ENCODE data around the gene CLRN3.

The CLRN3 gene

DNA sequence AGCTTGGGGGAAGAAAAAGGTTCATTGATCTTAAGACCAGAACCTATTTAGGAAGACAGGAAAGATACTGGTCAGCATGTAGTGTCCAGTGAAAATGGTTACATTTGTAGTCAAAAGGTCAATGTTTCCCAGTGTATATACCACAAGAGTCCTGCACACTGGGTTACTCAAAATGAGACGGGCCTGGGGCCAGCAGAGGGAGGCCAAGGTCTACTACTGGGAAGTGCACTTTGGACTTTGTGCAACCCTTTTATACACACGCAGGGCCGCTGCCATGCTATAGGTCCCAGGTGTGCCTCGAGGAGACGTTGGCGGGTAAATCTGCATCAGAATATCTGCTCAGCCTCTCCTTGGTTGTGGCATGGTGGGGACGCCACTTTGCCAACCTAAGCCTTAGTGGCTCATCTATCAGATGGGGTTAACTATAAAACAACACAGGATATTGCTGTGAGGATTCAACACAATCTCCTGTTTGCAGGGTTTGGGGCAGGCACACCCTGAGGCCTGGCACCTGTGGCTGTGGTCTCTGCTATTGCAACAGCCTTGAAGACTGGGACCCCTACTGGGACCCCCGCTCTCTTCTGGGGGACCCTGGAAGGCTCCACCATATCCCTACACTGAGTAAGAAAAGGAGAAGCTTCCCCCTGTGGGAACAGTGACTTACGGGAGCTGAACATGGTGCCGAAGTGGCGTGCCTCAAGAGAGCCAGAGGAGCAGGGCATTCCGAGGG lies 19.7 kb downstream of the CLRN3 start:
- DNase-seq: no peak

DNA sequence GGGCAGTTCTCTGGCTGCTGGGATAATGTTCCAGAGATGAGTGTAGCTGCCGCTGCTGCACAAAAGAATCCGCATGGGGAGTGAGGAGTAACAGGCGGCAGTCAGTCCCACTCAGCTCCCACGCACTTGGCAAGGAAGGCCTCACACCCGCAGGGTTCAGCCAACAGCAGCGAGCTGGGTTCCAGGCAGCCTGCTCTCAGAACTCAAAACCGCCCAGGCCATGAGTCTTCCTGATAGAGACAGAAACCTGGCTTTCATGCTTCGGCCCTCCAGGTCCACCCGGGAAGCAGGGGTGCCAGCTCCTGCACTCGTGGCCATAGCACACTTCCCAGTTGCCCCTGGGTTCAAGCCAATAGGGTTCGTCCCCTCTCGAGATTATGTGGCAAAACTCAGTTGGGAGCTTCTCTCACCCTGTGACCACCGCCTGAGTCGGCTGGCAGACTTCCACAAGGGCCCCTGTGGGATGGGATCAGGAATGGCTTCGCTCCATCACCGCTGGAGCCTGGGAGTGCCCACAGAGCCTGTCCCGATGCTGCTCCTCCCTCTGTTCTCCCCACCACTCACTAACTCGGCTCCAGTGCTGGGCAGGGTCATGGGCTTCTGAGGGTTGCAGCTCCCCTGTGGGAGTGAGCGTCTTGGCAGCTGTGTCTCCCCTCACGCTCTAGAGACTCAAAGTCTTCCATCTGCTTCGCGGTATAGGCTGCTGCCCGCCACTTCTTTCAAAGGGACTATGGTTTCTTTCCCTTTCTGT lies 20.6 kb downstream of the CLRN3 start:
- no peak for DNase-seq

DNA sequence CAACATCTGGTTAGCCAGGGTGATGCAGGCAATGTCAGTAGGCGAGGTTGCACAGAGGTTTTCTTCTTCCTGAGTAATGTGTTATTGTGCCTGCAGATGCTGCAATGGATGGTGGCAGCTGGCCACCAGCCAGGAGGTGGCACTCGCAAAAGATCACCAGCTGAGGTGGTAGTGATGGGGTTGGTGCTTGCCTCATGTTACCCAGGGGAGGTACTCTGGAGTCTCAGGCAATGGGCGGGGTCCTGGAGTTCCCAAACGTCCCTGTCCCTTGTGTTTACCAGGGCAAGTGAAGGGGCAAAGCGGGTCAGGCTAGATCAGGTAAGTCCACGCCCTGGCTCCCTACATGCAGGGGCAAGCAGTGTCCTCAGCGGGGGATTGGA lies 21.1 kb downstream of the CLRN3 start:
- no peak for DNase-seq

DNA sequence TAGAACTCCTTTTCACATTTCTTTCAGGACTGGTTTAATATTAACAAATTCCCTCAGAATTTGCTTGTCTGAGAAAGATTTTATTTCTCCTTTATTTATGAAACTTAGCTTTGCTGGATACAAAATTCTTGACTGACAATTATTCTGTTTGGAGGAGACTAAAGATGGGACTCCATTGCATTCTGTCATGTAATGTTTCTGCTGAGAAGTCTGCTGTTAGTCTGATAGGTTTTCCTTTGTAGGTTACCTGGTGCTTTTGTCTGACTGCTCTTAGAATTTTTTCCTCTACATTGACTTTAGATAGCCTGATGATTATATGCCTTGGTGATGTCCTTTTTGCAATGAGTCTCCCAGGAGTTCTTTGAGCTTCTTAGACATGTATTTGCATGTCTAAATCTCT lies 23.4 kb downstream of the CLRN3 start:
- DNase-seq: no peak

DNA sequence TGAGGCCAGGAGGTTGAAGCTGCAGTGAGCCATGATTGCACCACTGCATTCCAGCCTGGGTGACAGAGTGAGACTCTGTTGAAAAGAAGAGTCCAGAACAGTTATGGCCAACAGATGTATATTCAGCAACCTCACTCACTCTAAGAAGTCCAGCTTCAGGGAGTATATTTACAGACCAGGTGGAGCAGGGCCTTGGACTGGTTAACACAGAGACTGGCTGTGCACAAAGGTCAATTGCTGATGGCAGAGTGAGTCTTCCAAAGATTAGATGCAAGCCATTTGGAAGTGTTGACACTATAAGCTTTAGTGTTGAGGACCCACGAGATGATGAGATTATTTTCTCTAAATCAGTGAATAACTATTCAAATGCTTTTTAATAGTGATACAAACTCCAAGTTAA lies 24.9 kb downstream of the CLRN3 start:
- DNase-seq: no peak

DNA sequence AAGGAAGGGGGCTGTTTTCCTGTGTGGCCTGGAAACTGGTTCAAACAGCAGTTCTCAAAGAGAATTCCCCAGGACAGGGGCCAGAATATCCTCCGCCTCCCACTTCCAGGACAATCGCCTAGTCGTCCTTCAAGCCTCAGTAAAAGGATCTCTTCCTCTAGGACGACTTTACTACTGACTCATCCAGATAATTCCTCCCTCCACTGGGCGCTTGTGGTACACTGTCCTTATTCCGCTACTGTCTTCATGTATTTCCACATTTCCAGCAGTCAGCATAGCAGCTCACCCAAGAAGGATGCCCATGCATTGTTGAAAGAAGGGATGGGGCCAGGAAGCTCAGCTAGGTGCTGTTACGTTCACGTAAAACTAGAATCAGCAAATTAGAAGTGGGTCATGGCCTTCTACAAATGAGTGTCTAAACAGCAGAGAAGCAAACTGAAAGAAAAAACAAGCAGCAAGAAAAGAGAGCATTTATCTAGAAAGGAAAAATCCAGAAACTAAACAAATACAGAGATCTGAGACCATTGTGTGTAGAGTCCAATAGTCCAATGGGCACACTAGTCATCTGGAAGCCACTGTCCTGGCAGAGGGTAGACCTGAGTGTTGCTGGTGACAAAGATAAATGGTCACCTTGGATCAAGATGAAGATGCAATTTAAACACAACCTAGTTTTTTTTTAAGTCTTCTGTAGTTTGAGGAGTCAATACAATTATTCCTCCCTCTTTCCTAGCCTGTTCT lies 26.3 kb downstream of the CLRN3 start:
- DNase-seq: no peak

DNA sequence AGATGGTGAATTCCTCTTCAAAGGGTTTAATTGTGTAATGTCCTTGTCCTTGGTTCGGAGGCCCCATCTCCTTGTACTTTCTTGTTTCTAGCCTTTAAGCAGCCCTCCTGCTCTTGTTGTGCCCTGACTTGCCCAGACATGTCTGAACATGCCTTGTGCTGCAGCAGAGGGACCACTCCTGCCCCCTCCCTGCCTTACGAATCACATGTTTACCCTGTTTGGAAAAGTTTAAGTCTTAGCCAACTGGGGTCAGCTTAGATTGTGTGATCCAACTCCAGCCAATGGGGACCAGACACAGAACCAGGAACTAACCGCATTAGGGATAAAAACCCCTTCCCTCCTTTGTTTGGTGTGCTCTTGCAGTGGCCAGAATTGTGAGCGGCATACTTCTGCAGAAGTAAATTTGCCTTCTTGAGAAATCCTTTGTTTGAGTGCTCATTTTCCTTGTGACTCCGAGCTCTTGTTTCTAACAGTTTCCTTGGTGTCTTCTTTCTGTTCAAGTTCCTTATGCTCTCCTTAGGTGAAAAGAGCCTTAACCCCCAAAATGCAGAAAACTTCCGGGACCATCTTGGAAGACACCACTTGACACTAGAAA lies 29.4 kb downstream of the CLRN3 start:
- no peak for DNase-seq

DNA sequence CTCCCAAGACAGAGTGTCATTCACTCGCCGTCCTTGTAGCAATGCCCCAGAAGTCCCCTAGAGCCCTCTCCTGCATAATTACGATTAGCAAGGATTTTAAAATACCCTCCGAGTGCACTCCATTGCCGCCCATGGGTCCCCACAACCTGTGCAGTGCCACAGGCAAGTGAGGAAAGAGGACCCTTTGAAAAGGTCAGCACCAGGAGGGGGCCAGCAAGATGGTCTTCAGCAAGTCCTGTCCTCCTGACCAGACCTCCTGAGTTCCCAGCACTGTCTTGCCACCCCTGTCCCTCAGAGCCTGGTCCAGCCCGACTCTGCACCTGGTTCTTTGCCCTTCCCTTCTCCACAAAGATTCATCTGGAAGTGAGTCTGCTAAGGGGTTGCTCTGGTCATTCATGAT lies 32.1 kb downstream of the CLRN3 start:
- DNase-seq: no peak

DNA sequence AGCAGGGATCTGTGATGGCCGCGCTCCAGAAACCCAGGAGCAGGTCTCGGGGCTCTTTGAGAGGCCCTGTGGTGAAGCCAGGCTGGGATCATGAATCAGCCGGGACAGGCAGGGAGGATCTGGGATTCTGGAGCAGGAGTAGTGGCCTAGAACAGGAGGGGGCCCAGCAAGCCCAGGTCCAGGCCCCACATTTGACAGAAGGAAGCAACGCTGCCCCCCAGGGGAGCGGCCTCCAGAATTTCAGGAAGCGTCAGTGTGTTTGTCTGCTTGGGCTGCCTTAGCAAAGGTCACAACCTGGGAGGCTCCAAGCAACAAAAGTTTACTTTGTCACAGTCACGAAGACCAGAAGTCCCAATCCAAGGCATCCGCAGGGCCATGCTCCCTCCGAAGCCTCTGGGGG lies 36.8 kb downstream of the CLRN3 start:
- DNase-seq: no peak

DNA sequence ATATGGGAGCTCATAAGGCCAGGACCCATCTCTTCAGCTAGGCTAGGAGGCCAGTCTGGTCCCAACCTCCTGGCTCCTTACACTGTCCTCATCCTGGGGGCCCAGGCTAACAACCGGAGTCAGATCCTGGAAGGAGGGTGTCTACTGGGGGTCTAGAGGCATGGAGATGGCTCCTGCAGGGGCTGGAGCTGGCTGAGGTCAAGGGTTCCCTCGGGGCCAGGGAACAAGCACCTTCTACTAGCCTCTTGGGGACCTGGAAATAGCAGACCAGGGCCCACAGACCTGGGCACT lies 37.2 kb downstream of the CLRN3 start:
- no peak for DNase-seq

DNA sequence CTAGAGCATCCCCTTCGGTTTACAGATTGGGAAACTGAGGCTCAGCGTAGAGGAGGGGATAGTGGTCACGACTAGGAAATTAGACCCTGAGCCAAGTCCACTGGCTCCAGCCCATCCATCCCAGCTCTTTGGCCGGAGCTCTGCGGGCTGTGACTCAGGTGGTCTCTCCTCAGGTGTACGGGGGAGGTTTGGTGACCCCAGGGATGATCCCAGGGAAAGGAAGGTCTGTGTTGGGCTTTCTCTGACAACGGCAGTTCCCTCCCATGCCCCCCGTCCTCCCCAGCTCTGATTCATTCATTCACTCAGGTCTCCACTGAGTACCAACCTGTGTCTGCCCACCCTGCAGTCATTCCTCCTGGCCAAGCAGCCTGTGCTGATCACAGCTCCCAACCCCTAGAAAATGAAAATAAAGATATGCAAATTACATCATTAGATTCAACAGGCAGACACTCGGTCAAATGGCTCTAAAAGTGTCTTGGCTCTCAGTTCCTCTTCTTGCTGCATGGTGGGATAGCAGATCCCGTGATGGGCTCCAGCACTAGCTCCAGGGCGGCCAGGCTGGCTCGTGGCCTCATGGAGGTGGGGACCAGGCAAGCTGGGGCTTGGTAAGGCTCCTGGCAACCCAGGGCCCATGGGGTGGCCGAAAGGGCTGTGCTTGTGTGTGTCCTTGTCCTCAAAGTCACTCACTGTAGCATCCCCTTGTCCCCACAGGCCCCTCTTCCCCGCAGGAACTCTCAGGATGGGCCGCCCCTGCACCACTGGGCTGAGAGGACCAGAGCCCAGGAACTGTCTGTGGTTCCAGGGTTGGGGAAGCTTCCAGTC lies 37.8 kb downstream of the CLRN3 start:
- DNase-seq: no peak

DNA sequence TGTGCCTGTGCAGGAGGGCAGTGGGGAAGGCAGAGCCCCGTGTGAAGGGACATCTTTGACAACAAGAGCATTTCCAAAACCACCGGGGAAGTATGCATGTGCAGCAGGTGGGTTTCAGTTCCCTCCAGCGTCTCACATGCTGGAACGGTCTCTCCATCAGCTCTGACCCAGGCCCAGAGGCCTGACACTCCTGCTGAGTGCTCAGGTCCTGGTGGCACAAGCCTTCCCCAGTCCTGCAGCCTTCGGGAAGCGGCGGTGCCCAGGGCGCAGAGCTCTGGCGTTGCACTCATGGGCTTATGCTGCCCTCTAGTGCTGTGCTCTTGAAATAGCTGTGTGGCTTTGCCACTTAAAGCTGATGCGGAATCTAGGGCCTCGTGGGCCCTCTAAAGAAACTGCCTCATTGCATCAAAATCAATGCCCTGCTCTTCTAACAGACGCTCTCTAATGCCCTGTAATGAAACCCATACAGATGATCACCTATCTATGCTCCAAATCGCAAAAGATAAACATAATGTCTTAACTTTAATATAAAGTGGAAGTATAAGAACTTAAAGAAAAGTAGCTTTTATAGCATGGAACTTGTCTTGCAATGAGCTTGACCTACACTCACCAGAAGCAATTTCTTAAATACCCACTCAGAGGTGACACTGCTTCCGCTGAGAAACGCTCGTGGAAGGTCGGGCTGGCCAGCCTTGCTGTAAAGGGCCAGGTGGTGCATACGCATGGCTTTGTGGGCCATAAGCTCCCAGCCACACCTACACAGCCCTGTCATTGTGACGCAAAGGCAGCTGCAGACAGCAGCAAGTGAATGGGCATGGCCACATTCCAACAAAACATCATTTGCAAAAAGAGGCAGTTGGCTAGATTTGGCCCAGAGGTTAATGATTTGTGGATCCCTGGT lies 38.6 kb downstream of the CLRN3 start:
- peak; percentile 84 for DNase-seq

DNA sequence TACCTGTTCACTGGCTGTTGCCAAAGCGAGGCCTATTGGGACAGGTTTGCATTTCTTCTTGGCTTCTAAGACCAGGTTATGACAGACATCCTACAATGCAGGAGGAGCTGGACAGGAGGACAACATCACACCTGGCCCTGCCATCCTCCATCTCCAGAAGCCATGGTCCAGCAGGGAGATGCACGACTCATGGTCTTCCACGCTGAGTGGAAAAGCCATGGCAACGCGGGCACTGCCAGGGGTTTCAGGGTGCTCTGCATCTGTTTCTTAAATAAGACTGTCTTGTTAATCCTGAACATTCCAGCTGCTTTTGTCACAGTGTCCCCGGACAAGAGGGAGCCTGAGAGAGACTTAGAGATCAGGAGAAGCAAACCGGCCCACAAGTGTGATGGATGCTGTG lies 40.3 kb downstream of the CLRN3 start:
- DNase-seq: no peak

DNA sequence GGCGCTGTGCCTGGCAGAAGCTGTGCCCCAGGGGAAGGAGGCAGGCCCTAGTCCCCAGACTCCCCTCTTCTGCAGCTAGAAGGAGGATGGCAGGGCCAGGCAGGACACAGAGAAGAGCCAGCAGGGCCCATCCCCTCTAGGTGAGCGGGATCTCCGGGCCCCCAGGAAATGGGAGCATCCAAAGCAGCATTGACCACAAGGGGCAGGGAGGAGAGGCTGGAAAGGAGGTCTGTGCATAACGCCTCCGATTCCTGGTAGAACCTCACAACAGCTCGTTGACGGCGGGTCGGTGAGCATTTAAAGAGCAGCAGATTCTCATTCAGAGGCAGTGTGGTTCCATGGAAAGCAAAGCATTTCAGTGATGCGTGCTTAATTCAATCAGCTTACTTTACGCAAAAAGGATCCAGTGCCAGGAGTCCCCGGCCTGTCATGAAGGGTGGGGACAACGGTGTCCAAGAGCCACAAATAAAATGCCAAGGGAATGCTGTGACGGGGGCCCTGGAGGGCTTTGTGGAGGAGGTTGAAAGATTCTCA lies 41.0 kb downstream of the CLRN3 start:
- no peak for DNase-seq

DNA sequence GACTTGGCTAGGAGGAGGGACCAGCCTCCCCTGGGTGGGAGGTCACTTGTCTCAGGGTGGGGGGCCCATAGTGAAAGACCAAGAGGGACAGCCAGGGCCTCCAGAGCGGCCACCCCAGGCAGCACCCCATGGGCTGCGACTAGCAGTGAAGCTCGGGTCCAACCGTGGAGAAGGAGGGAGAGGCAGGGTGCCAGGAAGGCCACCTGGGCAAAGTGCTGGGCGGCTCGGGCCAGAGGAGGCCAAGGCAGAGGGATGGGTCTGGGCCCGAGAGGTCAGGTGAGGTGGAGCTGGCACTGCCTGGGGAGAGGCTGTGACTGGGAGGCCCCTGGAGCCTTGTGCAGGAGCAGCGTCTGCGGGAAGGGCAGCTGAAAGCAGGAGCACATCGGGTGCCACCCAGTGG lies 41.8 kb downstream of the CLRN3 start:
- no peak for DNase-seq

DNA sequence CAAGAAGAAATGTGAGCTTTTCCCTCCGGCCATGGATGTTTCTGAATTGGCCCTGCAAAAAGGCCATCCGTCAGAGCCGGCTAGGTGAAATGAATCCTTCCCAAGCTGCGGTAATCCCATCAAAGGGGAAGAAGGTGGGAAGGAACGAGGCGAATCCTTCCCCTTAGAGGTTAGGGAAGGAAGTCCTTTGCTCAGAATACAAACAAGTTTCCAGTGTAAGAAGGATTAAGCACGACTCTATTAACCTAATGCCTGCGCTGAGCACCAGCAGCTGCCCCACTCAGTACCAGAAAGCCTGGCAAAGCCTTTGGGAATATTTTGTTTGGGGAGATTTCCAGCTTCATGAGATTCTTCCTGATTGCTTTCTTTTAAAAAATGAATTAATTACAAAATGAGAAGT lies 42.8 kb downstream of the CLRN3 start:
- no peak for DNase-seq

DNA sequence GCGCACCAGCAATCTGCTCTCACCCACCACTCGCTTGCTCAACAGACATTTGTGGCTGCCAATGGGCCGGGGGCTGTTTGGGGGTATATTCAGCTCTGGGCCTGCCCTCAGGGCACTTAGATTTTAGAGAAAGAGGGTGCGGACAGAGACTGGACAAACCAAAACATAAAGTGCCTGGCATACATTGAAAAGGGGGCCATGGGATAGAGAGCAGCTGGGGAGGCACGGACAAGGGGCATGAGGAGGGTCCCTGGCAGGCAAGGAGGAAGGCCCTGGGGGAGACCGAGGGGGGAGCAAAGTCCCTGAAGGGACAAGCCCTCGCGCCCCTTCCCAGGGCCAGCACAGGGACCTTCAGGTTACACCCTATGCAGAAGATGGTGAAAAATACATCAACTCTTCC lies 43.5 kb downstream of the CLRN3 start:
- no peak for DNase-seq

DNA sequence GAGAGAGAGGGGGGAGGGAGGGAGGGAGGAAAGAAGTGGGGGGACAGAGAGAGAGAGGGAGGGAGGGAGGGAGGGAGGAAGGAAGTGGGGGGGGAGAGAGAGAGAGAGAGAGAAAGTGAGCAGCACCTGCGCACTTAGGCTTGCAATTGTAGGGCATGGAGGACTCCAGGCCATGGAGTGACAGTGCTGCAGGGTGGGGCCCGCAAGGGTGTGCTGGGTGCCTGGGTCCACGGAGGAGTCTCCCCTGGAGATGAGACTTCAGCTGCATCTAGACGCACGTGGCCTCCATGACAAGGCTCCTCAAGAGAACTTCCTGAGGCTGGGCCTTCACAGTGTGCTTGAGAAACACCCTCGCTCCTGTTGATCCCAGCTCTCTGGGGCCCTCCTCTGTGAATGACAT lies 44.5 kb downstream of the CLRN3 start:
- no peak for DNase-seq

DNA sequence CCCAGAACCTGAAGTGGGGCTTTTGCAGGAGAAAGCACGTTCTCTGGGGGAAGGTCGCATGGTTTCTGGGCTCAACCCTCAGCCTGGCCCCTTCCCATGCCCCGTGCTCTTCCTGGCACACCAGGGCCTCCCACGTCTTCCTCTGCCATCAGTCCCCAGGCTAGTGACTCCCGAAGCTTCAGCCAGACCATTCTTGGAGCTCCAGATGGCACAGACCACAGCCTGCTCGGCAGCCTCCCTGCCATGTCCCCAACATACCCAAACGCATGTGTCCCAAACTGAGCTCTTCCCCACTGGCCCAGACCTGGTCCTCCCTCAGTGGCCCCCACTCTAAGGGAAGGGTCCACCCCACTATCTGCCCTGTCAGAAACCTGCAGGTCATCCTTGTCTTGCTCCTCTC lies 47.0 kb downstream of the CLRN3 start:
- DNase-seq: no peak

DNA sequence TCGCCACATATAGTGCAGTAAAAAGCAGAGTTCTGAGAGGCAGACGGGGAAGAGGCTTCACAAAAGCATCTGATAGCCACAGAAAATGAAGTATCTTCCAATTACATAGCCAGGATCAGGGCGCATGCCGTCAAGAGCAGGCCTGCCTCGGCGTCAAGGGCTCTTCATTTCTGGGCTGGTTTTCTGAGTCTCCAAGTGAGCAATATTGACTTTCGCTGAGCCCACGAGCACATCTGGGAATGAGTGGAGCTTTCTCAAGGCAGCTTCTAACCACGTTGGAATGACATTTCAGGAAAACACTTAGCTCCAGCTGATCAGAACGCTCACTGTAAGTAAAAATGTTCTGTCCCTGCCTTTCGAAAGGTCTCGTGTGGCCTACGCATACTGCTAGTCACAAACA lies 51.9 kb downstream of the CLRN3 start:
- DNase-seq: no peak

DNA sequence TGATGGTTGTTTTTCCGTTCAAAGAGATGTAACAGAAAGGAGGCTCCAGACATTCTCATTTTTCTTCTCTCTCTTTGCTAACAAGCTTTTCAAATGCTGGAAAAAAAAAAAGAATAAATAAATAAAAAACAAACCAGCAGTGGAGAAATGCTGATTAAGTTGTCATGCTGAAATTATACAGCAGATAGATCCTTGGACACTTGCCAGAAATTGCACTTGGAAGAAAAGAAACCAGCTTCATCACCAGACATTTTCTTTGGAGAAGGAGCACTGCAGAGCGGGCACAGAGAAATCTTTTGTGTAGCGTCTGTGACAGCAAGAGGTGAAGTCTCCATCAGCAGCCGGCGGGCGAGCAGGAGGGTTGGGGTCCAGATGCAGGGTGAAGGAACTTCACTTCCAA lies 55.8 kb downstream of the CLRN3 start:
- no peak for DNase-seq

DNA sequence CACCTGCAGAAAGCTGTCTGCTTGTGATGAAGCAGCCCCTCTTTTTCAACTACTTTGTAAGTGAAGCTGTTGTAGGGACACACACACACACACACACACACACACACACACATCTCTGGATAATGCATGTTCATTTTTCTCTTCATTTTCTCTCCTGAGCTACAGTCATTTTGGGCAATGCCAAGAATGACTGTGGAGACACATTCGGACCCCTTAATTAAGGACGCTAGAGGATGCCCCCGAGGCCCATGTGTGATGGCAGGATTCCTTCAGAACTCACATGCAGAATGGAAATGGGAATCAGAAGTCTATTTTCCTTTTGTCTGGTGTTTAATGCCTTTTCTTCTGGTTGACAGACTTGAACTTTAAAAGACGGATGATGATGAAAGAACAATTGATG lies 56.6 kb downstream of the CLRN3 start:
- no peak for DNase-seq

Data from midbrain (tissue), 1 donor.